Activated CD4-positive, CD25-positive, alpha-beta regulatory T cell (primary cell): ENCODE data around the gene TCTN1.
"Not testable (repeated sequence)": the region's sequence is repeated elsewhere in the genome, so short reads cannot be mapped to it uniquely, and the experiment has no call there.

Experiments
- DNase-seq, 4 experiments: peaks; one replicate each; lab custom pipeline; 2025; lab: John Stamatoyannopoulos, UW

Gene TCTN1

DNA sequence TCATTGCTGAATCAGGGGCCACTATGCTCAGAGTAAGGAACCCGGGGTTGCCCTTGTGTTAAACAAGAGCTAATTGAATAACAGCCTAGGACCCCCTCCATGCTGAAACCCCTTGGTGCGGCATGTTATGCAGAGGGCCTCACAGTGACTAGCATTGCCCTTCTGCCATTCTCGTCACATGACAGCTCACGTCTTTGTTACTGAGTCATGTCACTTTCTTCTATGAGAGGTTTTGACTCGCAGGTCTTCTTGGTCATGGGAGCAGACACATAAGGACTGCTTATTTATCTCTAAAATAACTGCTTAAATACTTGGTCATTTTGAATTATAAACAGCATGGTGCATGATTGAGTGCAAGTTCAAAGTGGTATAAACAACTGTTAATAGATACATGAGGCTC, 24.9 kb downstream of the TCTN1 start:
- DNase-seq, result no peak

DNA sequence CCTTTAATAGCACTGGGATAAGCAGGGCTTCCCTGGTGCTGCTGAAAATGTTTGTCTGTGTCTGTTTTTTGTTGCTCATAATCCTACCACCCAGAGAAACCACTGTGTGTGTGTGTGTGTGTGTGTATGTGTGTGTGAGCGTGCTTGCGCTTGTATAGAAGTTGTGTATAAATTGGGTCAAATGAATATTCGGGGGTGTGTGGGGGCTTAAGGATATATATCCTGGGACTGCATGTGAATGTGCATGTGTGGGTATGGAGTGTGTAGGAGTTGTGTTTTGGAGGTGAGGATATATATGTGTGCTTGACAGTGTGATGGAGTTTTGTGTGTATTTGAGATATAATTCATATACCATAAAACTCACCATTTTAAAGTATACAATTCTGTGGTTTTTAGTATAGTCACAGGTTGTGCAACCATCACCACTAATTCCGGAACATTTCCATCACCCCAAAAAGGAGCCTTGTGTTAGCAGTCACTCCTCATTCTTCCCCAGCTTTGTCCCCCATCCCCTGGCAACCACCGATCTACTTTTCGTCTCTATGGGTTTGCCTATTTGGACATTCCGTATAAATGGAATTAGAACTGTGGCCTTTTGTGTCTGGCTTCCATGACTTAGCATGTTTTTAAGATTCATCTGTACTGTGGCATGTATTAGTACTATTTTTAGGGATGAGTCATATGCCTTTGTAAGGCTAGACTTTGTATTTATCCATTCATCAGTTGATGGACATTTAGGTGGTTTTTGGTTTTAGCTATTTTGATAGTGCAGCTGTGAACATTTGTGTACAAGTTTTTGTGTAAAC, 25.6 kb downstream of the TCTN1 start:
- DNase-seq, result no peak

- DNase-seq, result no peak
Measured at GRCh38 chr12:110640275-110641025, 26.5 kb downstream of the TCTN1 start.

DNA sequence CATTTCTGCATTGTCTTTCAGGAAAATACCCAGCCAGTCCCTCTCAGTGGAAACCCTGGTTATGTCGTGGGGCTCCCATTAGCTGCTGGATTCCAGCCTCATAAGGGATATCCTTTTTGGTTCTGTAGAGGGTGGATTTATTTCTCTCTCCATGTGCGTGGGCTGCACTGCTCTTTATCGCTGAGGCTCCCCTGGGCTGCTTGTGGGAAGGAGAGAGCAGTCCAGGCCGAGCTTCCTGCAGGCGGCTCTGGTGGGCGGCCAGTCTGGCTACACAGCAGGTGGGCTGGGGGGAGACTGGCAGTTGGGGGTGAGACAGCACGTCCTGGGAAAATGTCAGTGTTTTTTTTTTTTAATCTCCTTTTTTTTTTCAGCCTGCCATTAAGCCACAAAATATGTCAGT, 27.6 kb downstream of the TCTN1 start:
- DNase-seq, result no peak

DNA sequence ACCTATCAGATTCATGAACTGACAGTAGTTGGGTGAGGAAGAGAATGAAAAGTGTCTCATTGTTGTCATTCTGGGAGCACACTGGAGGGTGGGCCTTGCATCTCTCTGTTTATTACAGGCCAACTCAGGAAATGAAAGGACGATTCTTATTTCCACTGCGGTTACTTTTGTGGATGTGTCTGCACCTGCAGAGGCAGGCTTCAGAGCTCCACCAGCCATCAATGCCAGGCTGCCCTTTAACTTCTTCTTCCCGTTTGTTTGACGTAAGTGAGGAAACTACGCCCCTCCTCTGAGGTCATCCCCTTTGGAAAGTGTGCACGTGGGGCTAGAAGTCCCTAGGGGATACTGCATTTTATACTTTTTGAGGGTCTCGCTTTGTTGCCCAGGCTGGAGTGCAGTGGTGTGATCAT, 33.7 kb downstream of the TCTN1 start:
- no peak for DNase-seq

DNA sequence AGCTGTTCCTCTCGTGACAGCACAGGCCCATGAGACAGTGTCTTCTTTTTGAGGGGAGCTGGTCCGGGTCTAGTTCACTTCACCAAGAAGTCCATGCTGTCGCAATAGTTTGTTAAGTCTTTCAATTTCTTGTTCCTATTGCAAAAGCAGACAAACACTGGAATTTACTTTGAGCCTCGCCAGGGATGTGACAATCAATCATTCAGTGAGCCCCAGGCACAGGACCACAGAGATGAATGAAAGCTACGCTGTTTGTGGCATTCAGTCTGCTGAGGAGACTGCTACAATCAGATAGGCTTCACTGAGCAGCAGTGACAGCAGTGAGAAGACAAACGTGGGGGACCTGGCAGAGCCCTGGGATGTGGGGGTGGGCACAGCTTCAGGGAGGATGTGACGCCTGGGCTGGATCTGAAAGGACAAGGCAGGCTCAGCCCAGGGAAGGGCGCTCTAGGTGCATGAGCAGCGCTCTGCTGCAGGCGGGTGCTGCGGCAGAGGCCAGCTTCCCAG, 35.5 kb downstream of the TCTN1 start:
- DNase-seq, result no peak

GRCh38 chr12:110654238-110654637, 40.3 kb downstream of the TCTN1 start:
- DNase-seq, result not testable (repeated sequence)

DNA sequence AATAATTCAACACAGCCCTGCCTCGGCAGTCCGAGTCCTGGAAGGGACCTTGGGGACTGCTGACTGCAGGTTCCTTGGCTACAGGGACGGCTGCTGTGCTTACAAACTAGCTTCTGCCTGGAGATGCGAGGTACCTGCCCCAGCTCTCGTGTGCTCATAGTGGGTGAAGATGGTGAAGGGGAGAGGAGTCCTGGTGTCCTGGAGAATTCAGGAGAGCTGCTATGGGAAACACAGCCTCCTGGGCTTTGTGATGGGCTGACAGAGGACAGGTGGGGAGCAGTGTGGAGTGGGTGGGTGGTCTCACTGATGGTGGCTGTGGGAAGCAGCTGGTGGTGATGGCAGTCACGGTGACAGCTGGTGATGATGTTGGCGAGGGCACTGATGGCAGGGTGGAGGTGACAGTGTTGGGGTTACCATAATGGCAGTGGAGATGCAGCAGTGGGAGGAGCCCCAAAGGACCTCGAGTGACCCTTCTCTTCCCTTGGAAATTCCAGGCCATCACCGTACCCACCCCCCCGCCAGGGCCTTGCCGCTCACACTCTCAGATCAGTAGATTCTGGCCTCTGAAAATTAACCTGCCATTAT, 42.2 kb downstream of the TCTN1 start:
- no peak for DNase-seq

DNA sequence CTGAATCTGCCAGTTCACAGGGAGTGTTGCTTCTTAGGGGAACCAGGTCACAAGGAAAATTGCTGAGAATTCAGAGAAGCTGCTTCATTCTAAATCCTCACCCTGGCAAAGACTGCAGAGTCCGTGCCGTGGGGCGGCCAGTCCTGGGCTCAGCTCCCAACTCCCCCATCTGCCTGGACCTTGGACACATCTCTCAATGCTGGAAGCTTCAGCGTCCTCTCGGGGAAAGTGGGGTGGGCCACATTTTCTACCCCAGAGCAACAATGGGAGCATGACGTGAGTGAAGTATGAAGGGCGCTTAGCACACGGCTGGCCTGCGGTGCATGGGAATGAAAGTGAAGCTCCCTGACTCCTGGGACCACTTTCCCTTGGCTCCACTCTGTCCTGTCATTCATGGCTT, 43.8 kb downstream of the TCTN1 start:
- no peak for DNase-seq

GRCh38 chr12:110658242-110658641, 44.3 kb downstream of the TCTN1 start:
- no peak for DNase-seq

DNA sequence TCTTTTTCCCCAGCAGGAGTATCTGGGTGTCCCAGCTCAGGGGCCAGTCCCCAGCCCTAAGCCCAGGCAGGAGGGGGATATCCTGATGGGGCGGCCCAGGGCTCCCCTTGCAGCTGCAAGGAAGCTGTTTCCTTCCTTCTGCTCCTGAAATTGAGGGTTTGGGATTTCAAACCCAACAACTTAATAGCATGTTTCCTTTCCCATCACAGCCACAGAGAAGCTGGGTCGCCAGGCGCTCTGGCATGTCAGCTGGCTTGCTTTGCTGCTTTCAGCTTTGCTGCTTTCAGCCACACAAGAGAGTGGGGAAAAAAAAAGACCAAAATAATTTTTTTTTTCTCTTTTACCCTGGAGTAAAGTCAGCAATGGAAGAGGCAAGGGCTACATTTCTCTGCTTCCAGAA, 44.9 kb downstream of the TCTN1 start:
- DNase-seq, result no peak

- peak in 1 of 4 experiments; percentile 9 for DNase-seq
Measured at GRCh38 chr12:110661337-110661972, 47.5 kb downstream of the TCTN1 start.

DNA sequence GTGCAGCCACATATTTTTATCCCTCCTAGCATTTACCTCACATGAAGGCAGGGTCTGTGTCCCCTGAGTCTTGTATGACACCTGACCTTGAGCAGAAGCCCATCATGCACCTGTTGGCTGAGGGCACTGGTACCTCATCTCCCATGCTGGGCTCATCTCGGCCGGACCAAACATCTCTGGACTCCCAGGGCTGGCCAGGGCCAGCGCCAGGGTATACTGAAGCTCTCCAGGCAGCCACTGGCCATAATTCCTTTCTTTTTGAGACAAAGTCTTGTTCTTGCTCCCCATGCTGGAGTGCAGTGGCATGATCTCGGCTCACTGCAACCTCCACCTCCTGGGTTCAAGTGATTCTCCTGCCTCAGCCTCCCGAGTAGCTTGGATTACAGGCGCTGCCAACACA, 53.0 kb downstream of the TCTN1 start:
- no peak for DNase-seq

- no peak for DNase-seq
Measured at GRCh38 chr12:110667671-110668070, 53.7 kb downstream of the TCTN1 start.

DNA sequence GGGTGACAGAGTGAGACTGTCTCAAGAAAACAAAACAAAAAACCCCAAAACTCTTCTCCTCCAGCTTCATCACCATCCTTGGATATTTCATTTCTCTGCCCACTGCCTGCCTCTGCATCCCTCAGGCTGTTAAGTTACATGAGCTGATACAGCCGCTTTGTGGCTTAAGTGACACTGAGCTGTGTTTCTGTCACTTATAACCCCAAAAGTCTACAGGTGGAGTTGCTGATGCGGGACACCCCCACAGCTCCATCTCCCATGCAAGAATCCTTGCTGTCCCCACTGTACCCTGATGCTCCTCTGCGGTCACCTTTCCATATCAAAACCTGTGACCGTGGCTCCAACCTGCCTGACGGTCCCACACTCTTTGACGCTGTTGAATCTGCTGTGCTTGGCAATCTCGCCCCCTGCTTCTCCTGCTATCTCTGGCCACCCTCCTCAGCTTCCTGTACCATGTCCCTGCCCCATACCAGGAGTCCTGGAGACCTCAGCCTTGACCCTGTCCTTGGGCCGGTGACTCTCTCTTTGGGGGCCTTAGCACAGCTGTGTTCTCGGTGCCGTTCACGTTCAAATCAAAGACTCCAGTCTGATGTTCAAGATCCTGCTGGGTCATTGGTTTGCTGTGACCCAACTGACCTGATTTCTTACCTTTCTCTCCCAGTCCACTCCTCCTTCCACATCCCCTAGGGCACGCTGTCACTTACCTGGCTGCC, 54.7 kb downstream of the TCTN1 start:
- DNase-seq, result no peak

DNA sequence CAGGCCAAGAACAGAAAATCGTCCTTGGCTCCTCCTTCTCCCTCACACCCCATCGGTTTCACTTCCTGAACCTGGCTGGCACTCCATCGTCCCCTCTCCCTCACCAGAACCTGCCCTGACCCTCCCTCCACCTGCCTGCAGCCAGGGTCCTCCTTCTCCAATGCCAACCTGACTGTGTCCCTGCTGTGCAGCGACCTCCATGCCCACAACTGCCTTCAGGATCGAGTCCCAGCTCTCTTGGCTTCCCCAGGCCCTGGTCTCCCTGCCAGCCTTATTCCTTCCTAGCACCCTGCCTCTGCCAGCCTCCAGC, 55.2 kb downstream of the TCTN1 start:
- no peak for DNase-seq

DNA sequence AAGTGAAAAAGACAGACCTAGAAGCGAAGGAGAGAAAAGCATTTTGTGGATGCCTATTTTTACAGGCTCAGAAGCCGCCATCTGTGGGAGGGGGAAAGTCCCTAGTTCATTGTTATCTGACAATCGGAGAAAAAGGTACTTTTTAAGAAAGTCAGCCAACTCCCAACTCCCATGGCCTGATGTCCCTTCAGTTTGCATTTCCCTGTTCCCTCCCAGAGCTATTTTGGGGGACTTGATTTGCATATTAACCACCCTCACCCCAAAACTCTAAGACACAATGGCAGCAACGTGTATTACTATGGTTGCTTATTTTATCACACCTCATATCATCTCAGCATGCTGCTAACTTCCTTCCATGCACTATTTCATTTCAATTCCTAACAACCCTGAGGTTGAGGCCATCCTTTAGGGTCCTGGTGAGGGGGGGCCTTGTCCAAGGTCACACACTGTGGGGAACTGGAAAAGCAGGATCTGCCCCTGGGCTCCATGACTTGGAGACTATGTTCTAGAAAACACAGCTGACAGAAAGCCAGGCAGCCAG, 56.3 kb downstream of the TCTN1 start:
- DNase-seq, result no peak

- DNase-seq, result no peak
Measured at GRCh38 chr12:110676171-110676570, 62.2 kb downstream of the TCTN1 start.

DNA sequence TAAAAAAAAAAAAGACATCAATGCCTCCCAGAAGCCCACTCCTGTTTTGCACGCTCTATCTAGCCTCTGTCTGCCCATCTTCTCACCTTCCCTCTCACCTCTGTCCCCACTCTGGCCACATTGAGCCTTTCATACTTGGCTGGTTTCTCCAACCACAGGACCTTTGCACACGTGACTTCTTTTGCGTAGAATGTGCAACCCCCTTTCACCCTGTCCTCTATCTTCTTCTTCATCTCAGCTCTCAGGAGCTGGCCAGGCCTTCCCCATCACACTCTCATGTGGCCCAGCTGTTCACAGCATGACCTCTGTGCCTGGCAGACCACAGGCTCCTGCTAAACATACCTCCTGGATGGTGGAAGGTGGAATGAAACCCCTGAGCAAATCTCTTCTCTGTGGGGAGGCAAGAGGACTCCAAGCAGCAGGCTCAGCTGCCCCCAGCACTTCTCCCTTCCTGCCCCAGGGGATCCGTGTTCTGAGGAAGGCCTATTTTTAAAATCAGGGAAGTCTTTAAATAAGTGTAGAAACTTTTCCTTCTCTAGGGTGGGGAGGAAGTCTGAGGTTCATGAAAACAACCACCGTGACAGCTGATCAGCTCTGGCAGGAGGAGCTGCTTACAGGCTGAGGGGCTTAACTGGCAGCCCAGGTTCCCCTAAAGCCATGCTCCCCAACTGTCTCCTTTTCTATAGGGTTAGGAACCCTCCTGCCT, 63.4 kb downstream of the TCTN1 start:
- DNase-seq, result no peak

GRCh38 chr12:110677982-110678381, 64.1 kb downstream of the TCTN1 start:
- no peak for DNase-seq

DNA sequence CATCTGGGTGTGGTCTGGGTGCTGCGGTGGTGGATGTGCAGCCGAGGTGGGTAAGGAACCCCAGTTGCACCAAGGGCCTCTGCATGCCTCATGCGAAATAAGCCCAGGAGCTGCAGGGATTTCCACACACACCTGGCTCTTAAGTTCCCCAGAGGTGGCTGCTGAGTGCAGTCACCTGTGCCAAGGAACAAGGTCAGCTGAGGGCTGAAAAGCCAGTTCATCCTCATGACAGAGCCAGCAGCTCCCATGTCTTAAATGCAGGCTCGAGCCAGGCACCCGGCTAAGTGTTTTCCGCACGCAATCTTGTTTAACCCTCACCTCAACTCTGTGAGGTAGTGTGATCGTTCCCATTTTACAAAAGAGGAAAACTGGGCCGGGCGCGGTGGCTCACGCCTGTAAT, 65.3 kb downstream of the TCTN1 start:
- no peak for DNase-seq
